Kidney capillary endothelial cell (primary cell): ENCODE data around the gene CETN1.

Experiments used
- DNase-seq: peaks from one replicate; pipeline ENCODE4 v3.0.0-alpha.2; 2018; ENCODE audit warnings: low spot score

CETN1 gene

DNA sequence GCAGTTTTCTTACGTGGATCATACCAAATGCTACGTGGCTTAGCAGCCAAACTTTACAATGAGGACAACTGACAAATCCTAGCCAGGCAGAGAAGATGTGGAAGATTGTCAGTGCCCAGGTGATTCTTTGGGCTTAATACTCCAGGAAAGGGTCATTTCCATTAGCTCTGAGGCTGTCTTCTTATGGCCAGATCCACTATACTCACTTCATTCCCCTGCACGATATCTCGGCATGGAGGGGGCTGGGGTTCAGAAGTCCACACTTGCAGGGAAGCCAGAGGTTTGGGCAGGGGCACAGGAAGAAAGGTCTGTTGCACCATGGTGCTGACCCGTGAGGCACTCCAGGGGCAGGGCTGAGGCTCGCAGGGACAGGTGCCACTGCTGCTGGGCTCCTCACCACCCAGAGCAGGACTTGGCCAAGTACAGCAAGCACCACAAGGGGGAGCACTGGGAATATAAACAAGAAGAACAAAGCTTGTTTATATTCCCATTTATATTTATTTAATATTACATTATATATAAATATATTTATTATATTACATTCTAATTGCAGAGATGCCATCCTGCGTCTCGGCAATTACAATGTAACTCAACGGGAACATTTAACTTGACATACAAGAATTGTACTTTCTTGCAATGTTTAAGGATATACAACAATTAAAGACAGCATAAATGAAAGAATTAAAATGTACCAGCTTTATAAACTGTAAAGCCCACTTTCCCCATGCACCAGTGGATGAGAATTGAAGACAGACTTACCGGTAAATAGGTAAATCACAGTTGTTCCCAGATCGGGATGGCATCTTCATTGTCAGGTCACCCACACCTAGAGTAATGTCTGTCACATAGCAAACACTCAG is 43.8 kb downstream of the CETN1 start:
- DNase-seq, result peak; percentile 75

- DNase-seq, result no peak
Measured at GRCh38 chr18:627231-627630, 47.1 kb downstream of the CETN1 start.

DNA sequence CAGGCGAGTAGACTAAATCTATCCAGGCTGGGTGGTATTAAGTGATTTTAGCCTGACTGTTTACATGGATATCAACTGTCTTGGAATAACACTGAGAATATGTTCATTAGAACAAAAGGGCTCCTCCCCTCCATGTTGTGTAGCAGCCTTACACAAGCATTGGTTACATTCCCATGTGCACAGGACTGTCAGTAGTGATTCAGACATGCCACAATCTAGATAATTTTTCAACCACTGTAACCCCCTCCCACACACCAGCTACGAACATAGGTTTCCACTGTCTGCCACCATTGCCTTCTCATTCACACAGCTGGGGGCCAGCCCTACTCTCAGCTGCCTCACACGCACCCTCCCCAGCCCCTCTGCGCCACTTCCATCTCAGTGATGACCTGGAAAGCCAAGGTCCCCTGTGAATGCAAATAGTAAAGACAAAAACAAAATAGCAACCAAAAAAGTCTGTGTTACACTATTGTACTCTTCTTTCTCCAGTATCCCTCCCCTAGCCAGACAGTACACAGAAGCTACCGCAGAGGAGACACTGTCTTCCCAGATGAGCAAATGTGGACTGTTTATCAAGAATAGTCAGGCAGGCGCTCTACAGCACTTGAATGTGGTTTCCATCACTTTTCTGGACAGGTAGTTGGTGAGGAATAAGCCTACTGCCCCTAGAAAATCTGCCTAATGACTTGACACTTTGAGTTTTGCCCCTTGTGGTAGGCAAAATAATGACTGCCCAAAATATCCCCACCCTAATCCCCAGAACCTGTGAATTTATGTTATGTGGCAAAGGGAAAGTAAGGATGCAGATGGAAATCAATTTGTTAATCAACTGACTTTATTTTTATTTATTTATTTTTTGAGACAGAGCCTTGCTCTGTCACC is 49.3 kb downstream of the CETN1 start:
- no peak for DNase-seq

DNA sequence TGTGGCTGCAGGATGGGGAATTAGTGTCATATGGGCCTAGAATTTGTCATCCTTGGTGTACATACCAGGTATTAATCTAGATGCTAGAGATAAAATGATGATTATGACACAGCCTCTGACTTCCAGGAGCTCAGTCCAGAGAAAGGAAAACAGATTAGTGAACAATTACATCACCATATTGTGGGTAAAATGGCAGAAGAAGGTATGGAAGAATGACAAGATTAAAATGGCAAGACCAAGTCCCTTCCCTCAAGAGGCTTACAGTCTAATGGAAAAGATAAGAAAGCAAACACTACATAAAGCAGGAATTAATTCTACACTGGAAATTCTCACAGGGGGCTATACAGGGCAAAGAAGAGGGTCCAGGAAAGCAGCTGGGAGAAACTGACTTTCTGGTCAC is 51.4 kb downstream of the CETN1 start:
- no peak for DNase-seq
